Pancreas (tissue), 10 donors: ENCODE results near the gene CDV3. TPM values are rescaled to one million over a fixed set of nuclear protein-coding genes. Genes with fewer than 3 reads are reported as not detected.
A peak's percentile ranks its signal among the peaks of the same experiment; 100 is the strongest.
"Not testable (repeated sequence)": the region's sequence is repeated elsewhere in the genome, so short reads cannot be mapped to it uniquely, and the experiment has no call there.

Source experiments
- ATAC-seq, 4 donors: fragments of 200-7000 bp; cut with Tn5 transposase; one replicate each; pipeline versions ENCODE4 v1.8.0 to v1.9.1; 2020; ENCODE audit warnings: mild to moderate bottlenecking in 4 of 4, moderate library complexity in 4 of 4
- DNase-seq, 6 donors: peaks; one replicate each; pipeline ENCODE4 v3.0.0-alpha.2; 2020
- FAIRE-seq: peaks from 2 replicates; lab custom pipeline; 2012; peaks lifted over from hg19 to GRCh38; lab: Jason Lieb, UNC
- H3K27ac ChIP-seq, 4 donors: fragments of 200-600 bp; sonication (generic); 1 replicate in 3 of 4; 2 replicates in 1 of 4; pipeline versions ENCODE4 v1.5.0 to v1.8.0; 2020
- H3K27me3 ChIP-seq, 4 donors: fragments of 200-600 bp; one replicate each; pipeline ENCODE4 v1.8.0; 2021
- H3K36me3 ChIP-seq, 3 donors: fragments of 200-600 bp; sonication (generic) in 1 of 3; one replicate each; pipeline versions ENCODE4 v1.5.0 to v1.8.0; 2020 to 2021
- H3K4me1 ChIP-seq, 3 donors: fragments of 200-600 bp; one replicate each; pipeline ENCODE4 v1.8.0; 2021
- H3K4me3 ChIP-seq, 4 donors: fragments of 200-600 bp; sonication (generic) in 2 of 4; one replicate each; pipeline versions ENCODE4 v1.5.0 to v1.8.0; 2020 to 2021
- H3K9me3 ChIP-seq, 4 donors: fragments of 200-600 bp; one replicate each; pipeline ENCODE4 v1.8.0; 2021
- CTCF ChIP-seq, 4 donors: fragments of 200-600 bp; sonication (generic) in 3 of 4; IDR thresholded peaks; one replicate each; pipeline versions ENCODE4 v1.5.0 to v1.8.0; 2021; ENCODE audit warnings: antibody characterized with exemption in 4 of 4
- WGBS, 2 donors: extraction: QIAGEN DNeasy Blood & Tissue Kit; methylation state at CpG; one replicate each; pipeline ENCODE4 v1.1.7; 2013; 5-methylcytosine and 5-hydroxymethylcytosine counted together
- intact Hi-C, 3 donors: fragments of 100-400 bp; cut with DNase I; formaldehyde crosslinking; loops; one replicate each; pipeline versions ENCODE4 v1.11.1 to v1.14.2; 2022
- polyA plus RNA-seq, 2 donors: library from polyadenylated mRNA; stranded (reverse); fragments of 200-250 nt; gene quantifications; one replicate each; pipeline ENCODE4 v1.2.3, GENCODE V29; 2013
- total RNA-seq, 6 donors: library from RNA; stranded (reverse); fragmentation: NEBNext Ultra II Directional in 4 of 6; extraction: Animal tissue kit (Norgen Biotek cat#: 25700) in 4 of 6; gene quantifications; one replicate each; pipeline versions ENCODE4 v1.2.1 to v1.2.4, GENCODE V29; 2021 to 2023
- donor health status: healthy with polysubstance abuse.
- donor health status: DM: no; HTN: no; CAD: no; lungs with moderate emphysema.
- donor health status: DM: no; HTN: no; CAD: no.
- donor health status: control.
- donor health status: control.
- donor health status: Bipolar disorder and iron deficiency.
- donor health status: DM: yes; HTN: yes; CAD: no.
- donor health status: DM: no; HTN: no; CAD: no.
- donor health status: DM: no; HTN: no; CAD: no.
- donor health status: DM: yes; HTN: yes; CAD: no.

Gene CDV3, protein sequence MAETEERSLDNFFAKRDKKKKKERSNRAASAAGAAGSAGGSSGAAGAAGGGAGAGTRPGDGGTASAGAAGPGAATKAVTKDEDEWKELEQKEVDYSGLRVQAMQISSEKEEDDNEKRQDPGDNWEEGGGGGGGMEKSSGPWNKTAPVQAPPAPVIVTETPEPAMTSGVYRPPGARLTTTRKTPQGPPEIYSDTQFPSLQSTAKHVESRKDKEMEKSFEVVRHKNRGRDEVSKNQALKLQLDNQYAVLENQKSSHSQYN
- 10 to 100 TPM; 52.0 to 92.9 (median 85.5) TPM for total RNA-seq
- polyA plus RNA-seq: 10 to 100 TPM; 27.6 to 38.4 TPM

GRCh38 chr3:133573629-133574194 is at the start of gene CDV3:
Gene CDV3, plus strand, starts transcription at chr3:133573686. Its CDS starts 359 bp downstream, at chr3:133574045.
- TF ChIP-seq CTCF (IDR thresholded peaks at IDR 0.05): no peak
- Histone ChIP-seq H3K4me3 (peak within 1 kb of the TSS; percentile 58 to 84 (median 75)), H3K36me3 (peaks cover 0 to 17% (median 0%) of the 10 kb centered on the region in 3 donors), H3K27ac (peak within 1 kb of the TSS; percentile 93 to 98 (median 96)), H3K9me3 (no peaks in the 10 kb centered on the region), H3K27me3 (no peaks in the 10 kb centered on the region), H3K4me1 (peaks cover 21 to 46% (median 30%) of the 10 kb centered on the region in 3 donors)
- FAIRE-seq (no peak), DNase-seq (peak in 1 of 6 donors; percentile 55), ATAC-seq (peak; percentile 6 to 56 (median 32))
- 0% methylated on average over 59 to 81 of the region's 81 CpGs for WGBS, 2 donors
- intact Hi-C loops: loop anchor here in 1 of 3 donors (10.0 kb wide), 1 partner anchor 79 kb away; no protein-coding TSS in a partner anchor

- H3K36me3 ChIP-seq, intact Hi-C loops, H3K27me3 ChIP-seq, FAIRE-seq, H3K4me3 ChIP-seq, H3K9me3 ChIP-seq, H3K4me1 ChIP-seq: not testable (repeated sequence)
- H3K27ac ChIP-seq: peak overlapping the region in 2 of 4 donors; percentile 6 to 18
- peak; percentile 91 to 98 (median 96) for ATAC-seq
- 20 to 23% methylated on average over 3 of the region's 3 CpGs for WGBS, 2 donors
- DNase-seq: peak in 2 of 6 donors; percentile 28 to 32
Measured at GRCh38 chr3:133523758-133524157, 49.7 kb upstream of the CDV3 start.

GRCh38 chr3:133525435-133525834 is 48.1 kb upstream of the CDV3 start:
- no peak for FAIRE-seq
- H3K27me3 ChIP-seq: no peaks in the 10 kb centered on the region
- no peak overlapping the region for H3K27ac ChIP-seq
- H3K9me3 ChIP-seq: no peaks in the 10 kb centered on the region
- TF ChIP-seq CTCF (IDR thresholded peaks at IDR 0.05): no peak
- no peak overlapping the region for H3K4me3 ChIP-seq
- peak in 1 of 4 donors; percentile 9 for ATAC-seq
- H3K36me3 ChIP-seq: no peaks in the 10 kb centered on the region
- peaks cover 0 to 5% (median 0%) of the 10 kb centered on the region in 3 donors for H3K4me1 ChIP-seq
- intact Hi-C loops: no loop called here
- DNase-seq: no peak

DNA sequence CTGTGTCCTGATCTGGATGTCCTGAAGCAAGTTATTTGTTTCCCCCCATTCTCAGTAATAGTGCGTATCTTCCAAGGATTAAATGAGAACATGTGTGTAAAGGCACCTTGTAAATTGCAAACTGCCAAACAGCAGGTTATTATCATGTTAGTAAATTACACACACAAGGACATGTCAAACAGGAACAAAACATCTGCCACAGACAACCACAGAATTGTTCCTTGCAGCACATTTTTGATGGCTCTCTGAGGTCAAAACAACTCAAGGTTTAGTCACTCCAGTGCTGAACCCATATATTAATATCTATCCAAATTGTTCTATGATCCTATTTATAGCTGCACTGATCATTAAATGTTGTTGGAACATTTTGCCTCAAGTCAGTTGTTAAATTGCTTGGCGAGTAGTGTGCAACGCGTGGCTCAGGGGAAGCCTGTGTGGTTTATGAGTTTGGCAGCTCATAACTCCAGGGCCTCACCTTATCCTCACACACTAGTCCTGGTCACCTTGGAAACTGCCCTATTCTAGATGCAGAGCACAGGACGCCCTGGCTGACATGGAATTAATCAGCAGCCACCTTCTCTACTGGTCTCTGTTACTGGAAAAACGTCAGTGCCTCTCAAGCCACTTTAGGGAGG is 46.3 kb upstream of the CDV3 start:
- WGBS, 2 donors: 61 to 67% methylated on average over 6 of the region's 6 CpGs
- DNase-seq (no peak), FAIRE-seq (no peak)

More for the DNA sequence above, 46.3 kb upstream of the CDV3 start:
- intact Hi-C loops: no loop called here
- Histone ChIP-seq H3K27ac (no peak overlapping the region), H3K9me3 (no peaks in the 10 kb centered on the region), H3K4me3 (no peak overlapping the region), H3K36me3 (no peaks in the 10 kb centered on the region), H3K27me3 (no peaks in the 10 kb centered on the region), H3K4me1 (peaks cover 0 to 5% (median 0%) of the 10 kb centered on the region in 3 donors)
- peak in 1 of 4 donors; percentile 40 for ATAC-seq
- no peak for TF ChIP-seq CTCF (IDR thresholded peaks at IDR 0.05)
